ENCODE results near the gene NPIPB6. TPM values are rescaled to one million over a fixed set of nuclear protein-coding genes. Genes with fewer than 3 reads are reported as not detected.
"Not testable (repeated sequence)": the region's sequence is repeated elsewhere in the genome, so short reads cannot be mapped to it uniquely, and the experiment has no call there.

The NPIPB6 gene
- 0.07 and 0.29 TPM in 2 replicates for total RNA-seq

DNA sequence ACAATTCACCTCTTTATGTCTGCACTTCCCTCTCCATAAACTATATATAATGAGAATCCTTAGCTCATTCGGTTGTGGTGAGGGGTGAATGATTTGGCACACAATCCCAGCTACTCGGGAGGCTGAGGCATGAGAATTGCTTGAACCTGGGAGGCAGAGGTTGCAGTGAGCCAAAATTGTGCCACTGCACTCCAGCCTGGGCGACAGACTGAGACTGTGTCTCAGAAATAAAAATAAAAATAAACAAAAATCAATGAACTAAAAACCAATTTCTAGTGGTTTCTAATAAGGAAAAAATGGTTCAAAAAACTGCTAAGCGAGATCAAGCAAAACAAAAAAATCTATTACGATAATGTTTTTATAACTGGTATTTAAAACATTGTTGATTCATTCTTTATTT lies at the start of gene NPIPB6:
Gene NPIPB6 (minus strand): TSS at position 101 of the 400 bp plus-strand sequence. CDS start 686 bp downstream, outside the sequence.
- not testable (repeated sequence) for DNase-seq (ENCODE audit: low read depth); H3K4me3 ChIP-seq (ENCODE audit: low read depth, low read length)

DNA sequence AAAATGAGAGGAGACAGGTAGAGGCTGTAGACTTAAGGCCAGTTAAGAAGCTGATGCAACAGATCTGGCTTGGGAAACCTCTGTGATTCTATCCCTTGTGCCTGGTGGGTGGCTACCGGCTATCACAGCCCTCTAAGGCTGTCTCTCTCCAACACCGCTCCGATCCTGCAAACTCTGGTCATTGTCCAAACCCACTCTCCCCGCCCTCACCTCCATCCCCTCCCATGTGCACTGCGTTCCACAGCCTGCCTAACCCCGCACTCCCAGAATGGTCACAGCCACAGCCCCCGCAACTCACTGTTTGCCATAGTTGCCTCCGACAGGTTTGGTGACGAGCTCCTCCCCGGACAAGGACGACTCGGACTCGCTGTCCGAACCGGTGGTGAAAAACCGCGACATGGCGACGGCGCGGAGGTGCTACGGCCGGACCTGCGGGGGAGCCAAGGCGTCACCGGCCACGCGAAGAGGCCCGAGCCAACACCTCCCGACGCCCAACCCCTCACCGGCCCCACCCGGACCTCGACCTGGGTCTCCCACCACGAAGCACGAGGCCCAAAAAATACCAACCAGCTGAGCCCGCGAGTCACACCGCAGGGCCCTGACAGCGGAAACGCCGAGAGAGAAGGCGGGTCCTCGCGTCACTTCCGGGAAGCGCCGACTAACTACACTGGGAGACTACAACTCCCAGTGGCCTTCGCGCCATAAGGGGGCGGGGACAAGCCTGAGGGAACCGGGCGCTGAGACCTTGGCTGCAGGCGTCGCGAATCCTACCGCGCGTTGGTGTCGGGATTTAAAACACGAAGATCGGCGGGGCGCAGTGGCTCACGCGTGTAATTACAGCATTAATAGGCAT lies 40.1 kb upstream of the NPIPB6 start, which contains the start of gene EIF3CL:
Gene EIF3CL (minus strand): TSS at position 622 of the 853 bp plus-strand sequence. CDS start 223 bp downstream, at position 399.
- H3K4me3 ChIP-seq (ENCODE audit: low read depth, low read length), result peak within 1 kb of the TSS; percentile 43
- not testable (repeated sequence) for DNase-seq (ENCODE audit: low read depth)

DNA sequence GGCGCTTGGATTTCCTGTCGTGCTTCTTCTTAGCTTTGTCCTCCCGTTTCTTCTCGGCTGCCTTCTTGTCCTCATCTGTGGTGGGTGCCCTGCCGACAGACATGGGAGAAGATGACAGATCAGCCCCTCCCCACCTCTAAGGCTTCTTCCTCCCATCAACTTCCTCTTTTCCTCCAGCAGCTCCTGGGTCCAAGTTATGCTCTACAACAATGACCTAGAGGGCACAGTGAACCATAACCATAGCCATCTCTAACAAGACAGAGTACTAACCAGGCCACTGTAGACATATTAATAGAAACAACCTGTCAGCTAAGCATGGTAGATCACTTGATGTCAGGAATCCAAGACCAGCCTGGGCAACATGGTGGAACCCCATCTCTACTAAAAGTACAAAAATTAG lies 28.7 kb upstream of the NPIPB6 start:
- DNase-seq (ENCODE audit: low read depth), result not testable (repeated sequence)

DNA sequence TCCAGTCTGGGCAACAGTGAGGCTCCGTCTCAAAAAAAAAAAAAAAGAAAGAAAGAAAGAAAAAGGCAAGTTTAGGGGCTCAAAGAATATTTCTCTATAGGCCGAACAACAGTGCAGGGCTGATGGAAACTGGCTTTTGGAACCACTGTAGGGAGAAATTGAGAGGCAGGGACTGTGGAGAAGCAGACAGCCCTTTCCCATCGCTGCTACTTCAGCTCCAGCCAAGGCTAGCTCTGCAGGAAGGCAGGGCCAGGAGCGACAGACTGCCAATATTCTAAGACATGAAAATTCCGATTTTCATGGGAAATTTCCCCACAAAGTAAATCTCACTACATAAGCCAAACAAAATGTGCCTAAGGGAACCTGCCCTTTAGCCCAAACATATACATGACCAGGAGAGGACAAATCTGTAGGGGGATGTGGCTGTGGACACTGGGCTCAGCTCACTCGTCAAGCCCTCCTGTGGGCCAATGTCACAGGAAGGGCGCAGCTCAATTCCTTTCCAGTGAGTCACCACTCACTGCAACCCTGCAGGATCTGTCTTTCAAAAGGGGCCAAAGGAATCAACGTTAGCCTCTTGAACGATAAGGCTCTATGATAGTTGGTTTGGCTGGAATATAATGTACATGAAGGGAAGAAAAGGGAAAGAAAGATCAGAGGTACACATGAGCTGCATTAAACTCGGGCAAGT lies 19.0 kb upstream of the NPIPB6 start:
- DNase-seq (ENCODE audit: low read depth); H3K4me3 ChIP-seq (ENCODE audit: low read depth, low read length): not testable (repeated sequence)

More for the DNA sequence above, 28.7 kb upstream of the NPIPB6 start:
- not testable (repeated sequence) for H3K4me3 ChIP-seq (ENCODE audit: low read depth, low read length)

DNA sequence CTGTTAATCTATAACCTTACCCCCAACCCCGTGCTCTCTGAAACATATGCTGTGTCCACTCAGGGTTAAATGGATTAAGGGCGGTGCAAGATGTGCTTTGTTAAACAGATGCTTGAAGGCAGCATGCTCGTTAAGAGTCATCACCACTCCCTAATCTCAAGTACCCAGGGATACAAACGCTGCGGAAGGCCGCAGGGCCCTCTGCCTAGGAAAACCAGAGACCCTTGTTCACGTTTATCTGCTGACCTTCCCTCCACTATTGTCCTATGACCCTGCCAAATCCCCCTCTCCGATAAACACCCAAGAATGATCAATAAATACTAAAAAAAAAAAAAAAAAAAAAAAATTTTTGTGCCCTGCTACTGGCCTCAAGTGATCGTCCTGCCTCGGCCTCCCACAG lies 14.5 kb upstream of the NPIPB6 start:
- DNase-seq (ENCODE audit: low read depth); H3K4me3 ChIP-seq (ENCODE audit: low read depth, low read length): not testable (repeated sequence)

DNA sequence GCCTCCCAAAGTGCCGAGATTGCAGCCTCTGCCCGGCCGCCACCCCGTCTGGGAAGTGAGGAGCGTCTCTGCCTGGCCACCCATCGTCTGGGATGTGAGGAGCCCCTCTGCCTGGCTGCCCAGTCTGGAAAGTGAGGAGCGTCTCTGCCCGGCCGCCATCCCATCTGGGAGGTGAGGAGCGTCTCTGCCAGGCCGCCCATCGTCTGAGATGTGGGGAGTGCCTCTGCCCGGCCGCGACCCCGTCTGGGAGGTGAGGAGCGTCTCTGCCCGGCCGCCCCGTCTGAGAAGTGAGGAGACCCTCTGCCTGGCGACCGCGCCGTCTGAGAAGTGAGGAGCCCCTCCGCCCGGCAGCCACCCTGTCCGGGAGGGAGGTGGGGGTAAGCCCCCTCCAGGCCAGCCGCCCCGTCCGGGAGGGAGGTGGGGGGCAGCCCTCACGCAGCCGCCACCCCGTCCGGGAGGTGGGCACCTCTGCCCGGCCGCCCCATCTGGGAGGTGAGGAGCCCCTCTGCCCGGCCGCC lies 13.9 kb upstream of the NPIPB6 start:
- not testable (repeated sequence) for H3K4me3 ChIP-seq (ENCODE audit: low read depth, low read length); DNase-seq (ENCODE audit: low read depth)

DNA sequence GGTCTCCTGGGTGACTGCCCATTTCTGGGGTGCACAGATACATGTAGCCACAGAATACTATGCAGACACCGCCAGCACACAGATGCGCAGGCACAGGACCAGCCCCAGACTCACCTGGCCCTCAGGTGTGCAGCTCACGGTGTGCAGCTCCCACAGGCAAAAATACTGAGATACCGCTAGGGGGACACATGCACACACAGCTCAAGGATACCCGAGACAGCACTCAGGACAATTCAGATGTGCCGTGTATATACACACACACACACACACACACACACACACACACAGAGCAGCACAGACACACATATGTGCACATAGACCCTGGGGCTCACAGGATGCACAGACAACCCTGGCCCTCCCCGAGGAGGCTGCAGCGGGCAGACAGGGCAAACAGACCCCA lies 11.8 kb upstream of the NPIPB6 start:
- DNase-seq (ENCODE audit: low read depth), result not testable (repeated sequence)

DNA sequence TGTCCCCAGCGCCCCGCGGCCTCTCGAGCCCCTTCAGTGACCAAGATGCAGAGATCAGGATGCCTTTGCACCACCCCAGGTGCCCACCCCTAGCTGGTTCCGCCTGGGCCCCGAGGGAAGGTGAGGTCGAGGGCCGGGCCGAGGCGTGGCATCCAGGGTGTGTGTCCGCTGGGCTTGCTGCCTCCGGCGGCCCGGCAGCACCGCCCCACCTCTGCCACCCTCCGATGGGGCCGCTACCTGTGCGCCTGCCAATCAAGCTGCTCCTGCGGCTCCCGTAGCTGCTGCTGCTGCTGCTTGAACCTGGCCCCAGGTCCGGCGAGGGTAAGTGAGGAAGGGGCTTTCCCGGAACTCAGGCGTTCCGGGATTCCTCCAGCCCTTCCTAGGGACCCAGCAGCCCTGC lies 11.0 kb upstream of the NPIPB6 start:
- H3K4me3 ChIP-seq (ENCODE audit: low read depth, low read length); DNase-seq (ENCODE audit: low read depth): not testable (repeated sequence)

More for the DNA sequence above, 11.8 kb upstream of the NPIPB6 start:
- H3K4me3 ChIP-seq (ENCODE audit: low read depth, low read length), result not testable (repeated sequence)

DNA sequence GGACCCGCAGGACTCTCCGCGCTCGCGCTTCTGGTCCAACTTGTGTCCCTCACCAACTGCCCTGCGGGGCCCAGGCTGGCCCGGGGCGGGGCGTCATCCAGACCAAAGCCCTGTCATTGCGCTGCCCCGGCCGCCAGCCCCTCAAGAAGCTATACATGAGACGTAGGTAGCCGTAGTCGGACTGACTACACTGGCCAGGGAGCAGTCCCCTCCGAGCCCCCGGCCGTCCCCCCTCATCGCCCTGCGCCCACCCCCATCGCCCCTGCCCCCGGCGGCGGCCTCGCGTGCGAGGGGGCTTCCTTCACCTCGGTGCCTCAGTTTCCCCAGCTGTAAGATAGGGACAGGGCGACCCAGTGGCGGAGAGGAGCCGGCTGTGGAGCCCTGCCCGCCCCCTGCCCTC lies 4.6 kb upstream of the NPIPB6 start:
- DNase-seq (ENCODE audit: low read depth); H3K4me3 ChIP-seq (ENCODE audit: low read depth, low read length): not testable (repeated sequence)

DNA sequence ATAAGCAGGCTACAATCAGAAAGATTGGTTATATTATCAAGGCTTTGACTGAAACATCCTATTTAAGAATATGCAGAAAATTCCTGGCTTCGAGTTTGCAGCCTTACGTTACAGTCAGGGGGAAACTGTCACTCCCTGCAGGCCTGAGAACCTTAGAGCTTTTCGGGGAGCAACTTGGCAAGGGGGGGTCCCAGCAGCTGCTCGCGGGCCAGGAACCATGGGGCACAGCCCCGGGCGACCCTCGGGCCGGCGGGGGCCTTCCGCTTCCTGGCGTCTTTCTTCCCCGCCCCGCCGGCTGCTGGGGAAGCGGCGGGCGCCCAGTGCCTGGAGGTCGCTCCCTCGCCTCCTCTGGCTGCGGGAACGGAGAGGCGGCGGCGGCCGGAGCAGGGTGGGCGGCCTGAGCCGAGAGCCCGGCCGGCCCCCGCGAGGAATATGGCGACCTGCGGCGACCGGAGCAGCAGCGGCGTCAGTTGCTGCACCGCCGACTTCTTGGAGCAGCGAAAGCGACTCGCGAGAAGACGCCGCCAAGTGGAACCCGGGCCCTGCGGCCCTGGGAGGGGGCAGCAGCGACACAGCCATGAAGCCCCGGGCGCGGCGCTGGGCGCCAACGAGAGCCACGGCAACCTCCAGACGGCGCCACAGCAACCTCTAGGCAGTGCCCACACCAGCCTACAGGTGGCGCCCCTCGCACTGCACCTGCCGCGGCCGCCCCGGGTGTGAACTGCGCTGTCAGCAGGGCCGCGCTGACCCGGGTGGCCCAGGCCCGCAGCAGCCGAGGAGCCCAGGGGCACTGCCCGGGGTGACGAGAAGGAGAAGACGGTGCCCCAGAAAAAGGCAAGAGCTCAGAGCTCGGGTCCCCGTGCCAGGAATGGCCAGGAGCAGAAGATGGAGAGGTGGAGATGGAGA lies 1.2 kb upstream of the NPIPB6 start:
- not testable (repeated sequence) for H3K4me3 ChIP-seq (ENCODE audit: low read depth, low read length); DNase-seq (ENCODE audit: low read depth)

DNA sequence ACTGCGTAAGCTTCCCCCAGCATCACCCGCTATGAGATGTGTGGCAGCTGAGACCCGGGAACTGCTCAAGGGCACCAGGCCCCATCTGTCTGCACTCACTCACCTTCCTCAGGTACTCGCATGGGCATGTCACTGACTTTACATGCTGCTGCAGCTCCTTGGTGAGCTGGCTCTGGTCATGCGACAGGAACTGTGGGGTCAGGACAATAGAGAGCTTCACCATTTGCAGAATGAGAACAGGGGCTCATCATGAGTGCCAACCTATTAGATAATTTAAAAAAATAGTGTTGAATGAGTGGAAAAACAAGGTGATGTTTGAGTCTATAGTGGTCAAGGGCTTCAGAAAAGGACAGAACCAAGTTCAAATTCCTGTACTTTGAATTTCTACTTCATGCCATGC lies 708 bp downstream of the NPIPB6 start:
- DNase-seq (ENCODE audit: low read depth); H3K4me3 ChIP-seq (ENCODE audit: low read depth, low read length): not testable (repeated sequence)

DNA sequence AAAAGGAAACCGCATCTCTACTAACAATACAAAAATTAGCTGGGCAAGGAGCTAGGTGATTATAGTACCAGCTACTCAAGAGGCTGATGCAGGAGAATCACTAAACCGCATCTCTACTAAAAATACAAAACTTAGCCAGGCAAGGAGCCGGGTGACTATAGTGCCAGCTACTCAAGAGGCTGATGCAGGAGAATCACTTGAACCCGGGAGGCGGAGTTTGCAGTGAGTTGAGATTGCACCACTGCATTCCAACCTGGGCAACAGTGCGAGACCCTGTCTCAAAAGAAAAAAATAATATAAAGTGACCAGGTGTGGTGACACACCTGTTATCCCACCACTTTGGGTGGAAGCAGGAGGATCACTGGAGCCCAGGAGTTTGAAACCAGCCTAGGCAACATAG lies 25.1 kb downstream of the NPIPB6 start:
- not testable (repeated sequence) for H3K4me3 ChIP-seq (ENCODE audit: low read depth, low read length); DNase-seq (ENCODE audit: low read depth)

DNA sequence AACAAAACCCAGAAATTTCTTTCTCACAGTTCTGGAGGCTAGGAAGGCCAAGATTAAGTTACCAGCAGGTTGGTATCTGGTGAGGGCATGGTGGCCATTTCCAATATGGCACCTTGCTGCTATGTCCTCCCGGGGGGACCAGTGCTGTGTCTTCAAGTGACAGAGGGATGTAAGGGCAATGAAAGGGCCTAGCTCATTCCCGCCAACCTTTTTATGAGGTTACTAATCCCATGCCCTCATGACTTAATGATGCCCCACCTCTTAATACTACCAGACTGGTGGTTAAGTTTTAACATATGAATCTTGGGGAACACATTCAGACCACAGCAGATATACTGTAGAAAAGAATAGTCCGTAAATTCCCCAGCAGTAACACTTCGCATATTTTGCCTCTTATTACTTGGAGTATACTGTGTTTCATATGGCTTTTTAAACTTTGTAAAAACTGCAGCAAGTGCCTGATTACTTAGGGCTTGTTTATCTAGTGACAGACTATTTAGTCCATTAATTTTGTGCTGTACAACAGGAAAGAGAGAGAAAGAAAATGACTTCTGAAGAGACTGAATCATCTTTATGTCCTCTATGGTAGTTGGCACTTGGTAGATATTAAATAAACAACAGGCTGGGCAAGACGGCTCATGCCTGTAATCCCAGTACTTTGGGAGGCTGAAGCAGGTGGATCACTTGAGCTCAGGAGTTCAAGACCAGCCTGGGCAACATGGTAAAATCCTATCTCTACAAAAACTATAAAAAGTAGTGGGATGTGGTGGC lies 26.2 kb downstream of the NPIPB6 start:
- not testable (repeated sequence) for DNase-seq (ENCODE audit: low read depth); H3K4me3 ChIP-seq (ENCODE audit: low read depth, low read length)

DNA sequence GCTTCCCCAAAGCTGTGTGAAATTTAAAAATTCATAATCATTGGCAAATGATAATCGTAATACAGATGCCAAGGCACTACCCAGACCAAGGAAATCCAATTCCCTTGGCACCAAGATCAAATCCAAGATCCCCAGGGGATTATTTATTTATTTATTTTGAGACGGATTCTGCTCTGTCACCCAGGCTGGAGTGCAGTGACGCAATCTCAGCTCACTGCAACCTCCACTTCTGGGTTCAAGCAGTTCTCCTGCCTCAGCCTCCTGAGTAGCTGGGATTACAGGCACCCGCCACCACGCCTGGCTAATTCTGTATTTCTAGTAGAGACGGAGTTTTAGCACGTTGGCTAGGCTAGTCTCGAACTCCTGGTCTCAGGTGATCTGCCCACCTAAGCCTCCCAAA lies 27.6 kb downstream of the NPIPB6 start:
- H3K4me3 ChIP-seq (ENCODE audit: low read depth, low read length); DNase-seq (ENCODE audit: low read depth): not testable (repeated sequence)

DNA sequence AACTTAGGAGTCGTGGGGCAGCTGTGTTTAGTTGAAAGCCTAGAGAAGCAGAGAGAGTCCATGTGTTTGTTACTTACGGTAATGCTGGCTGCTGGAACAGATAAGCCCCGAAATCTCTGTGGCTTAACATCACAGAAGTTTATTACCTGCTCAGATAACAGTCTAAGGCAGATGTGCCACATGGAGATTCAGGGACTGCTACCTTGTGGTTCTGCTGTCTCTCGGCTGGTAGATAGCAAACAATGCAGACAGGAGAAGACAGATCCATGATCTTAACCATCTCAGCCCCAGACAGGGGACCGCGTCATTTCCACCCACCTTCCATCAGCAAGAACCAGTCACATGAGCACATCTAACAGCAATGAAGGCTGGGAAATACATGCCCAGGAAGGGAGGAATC lies 30.7 kb downstream of the NPIPB6 start:
- H3K4me3 ChIP-seq (ENCODE audit: low read depth, low read length); DNase-seq (ENCODE audit: low read depth): not testable (repeated sequence)

DNA sequence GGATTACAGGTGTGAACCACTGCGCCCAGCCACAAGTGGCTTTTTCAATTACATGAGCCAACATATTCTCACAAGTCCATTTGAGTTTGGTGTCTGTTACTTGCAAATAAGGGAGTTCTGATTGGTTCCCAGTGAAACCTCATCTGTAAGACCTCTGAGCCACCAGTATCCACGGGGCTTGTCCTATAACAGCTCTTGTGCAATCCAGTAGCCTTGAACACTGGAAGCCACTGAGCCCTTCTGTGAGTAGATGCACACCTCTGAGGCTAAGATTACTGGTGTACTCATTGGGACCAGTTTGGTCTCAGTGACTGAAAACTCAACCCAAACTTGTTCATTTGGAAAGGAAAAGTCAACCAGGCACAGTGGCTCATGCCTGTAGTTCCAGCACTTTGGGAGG lies 32.3 kb downstream of the NPIPB6 start:
- H3K4me3 ChIP-seq (ENCODE audit: low read depth, low read length); DNase-seq (ENCODE audit: low read depth): not testable (repeated sequence)

DNA sequence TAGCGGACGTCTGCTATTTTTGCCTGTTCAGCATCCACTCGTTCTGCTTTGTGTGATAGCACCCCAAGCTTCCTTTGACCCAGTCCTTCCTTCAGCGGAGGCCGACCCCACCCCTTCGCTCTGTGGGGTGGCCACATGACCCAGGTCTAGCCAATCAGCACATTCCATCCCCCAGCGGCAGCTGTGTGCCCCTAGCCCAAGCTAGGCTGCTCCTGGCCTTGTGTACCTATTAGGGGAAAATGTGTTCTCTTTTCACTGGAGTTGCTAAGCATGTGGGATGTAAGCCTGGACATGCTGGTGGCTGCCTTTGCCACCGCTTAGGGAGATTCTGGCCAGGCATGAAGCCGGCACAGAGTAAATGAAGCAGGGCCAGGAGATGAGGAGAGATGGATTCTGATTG lies 33.1 kb downstream of the NPIPB6 start:
- DNase-seq (ENCODE audit: low read depth); H3K4me3 ChIP-seq (ENCODE audit: low read depth, low read length): not testable (repeated sequence)
